Measurements from ENCODE around the gene MYB.

DNA sequence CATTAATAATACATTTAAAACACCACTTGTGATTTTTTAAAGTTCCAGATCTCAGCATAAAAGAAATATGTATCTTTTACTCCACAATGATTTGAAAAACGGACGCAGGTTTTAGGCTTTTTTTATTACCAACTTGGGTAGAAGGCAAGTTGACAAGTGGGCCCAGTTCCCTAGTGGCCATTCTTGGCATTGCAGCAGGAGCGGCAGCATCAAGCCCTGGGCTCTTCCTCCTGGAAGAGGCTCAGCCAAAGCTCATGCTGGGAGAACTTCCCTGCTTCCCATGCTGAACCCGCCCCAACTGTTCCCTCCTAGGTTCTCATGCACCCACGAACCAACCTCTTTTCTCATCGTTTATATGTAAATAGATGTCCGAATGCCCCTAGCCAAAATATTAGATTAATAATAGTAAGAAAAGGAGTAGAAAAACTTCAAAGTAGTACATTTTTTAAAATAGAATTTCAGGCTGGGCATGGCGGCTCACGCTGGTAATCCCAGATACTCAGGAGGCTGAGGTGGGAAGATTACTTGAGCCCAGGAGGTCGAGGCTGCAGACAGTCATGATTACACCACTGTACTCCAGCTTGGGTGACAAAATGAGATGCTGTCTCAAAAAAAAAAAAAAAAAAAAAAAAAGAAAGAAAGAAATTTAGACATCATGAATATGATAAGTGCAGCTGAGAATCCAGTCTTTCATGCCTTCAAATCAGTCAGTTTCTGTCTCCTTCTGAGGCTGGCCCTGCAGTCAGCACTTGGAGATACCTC lies 18.2 kb upstream of the MYB start:
- TF ChIP-seq ZBTB21 (tag by site-specific recombination; IDR thresholded peaks at IDR 0.05) (no peak), CTCF (tag by site-specific recombination; IDR thresholded peaks at IDR 0.05) (0 out of 2 replicates have a peak, but pooled peaks have one; percentile 16), KLF8 (tag by site-specific recombination; IDR thresholded peaks at IDR 0.05) (no peak), SALL2 (tag by site-specific recombination; IDR thresholded peaks at IDR 0.05; ENCODE audit: borderline replicate concordance) (no peak), ZNF214 (tag by site-specific recombination; IDR thresholded peaks at IDR 0.05; ENCODE audit: borderline replicate concordance) (no peak), ZNF549 (tag by site-specific recombination; IDR thresholded peaks at IDR 0.05) (no peak), RBAK (tag by site-specific recombination; IDR thresholded peaks at IDR 0.05) (no peak), ZNF530 (tag by site-specific recombination; IDR thresholded peaks at IDR 0.05; ENCODE audit: low read depth) (no peak), ZNF423 (tag by site-specific recombination; IDR thresholded peaks at IDR 0.05) (no peak), ZFHX2 (tag by site-specific recombination; conservative IDR thresholded peaks at IDR 0.05) (no peak), ZNF747 (tag by site-specific recombination; IDR thresholded peaks at IDR 0.05) (no peak), ZNF174 (tag by site-specific recombination; IDR thresholded peaks at IDR 0.05) (no peak), SETDB1 (IDR thresholded peaks at IDR 0.05; ENCODE audit: insufficient read length, low read length) (no peak)
- TF ChIP-seq, protein P1, sequence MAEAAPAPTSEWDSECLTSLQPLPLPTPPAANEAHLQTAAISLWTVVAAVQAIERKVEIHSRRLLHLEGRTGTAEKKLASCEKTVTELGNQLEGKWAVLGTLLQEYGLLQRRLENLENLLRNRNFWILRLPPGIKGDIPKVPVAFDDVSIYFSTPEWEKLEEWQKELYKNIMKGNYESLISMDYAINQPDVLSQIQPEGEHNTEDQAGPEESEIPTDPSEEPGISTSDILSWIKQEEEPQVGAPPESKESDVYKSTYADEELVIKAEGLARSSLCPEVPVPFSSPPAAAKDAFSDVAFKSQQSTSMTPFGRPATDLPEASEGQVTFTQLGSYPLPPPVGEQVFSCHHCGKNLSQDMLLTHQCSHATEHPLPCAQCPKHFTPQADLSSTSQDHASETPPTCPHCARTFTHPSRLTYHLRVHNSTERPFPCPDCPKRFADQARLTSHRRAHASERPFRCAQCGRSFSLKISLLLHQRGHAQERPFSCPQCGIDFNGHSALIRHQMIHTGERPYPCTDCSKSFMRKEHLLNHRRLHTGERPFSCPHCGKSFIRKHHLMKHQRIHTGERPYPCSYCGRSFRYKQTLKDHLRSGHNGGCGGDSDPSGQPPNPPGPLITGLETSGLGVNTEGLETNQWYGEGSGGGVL (tag by site-specific recombination; IDR thresholded peaks at IDR 0.05), result no peak

Data from HEK293 (cell line).